SK-N-SH (cell line): ENCODE measurements around the gene SHANK1. TPM values are rescaled to one million over a fixed set of nuclear protein-coding genes. Genes with fewer than 3 reads are reported as not detected.

Source experiments
- CTCF ChIA-PET: fragments of 300-600, 350-600 bp; formaldehyde crosslinking; extraction: SDS; loops from one replicate; lab custom pipeline; 2021; lab: Yijun Ruan, JAX
- POLR2A ChIA-PET: fragments of 350-600 bp; sonication (Branson Sonifier 250); formaldehyde crosslinking; extraction: SDS; loops from one replicate; lab custom pipeline; 2020; ENCODE audit warnings: antibody characterized with exemption, inconsistent platforms; lab: Yijun Ruan, JAX
- DNase-seq: peaks from one replicate; pipeline ENCODE4 v3.0.0; 2012
- H2AFZ ChIP-seq: fragments of 200-600 bp; sonication (generic); 2 replicates; pipeline ENCODE4 v1.8.1; 2016; ENCODE audit warnings: antibody characterized with exemption, mild to moderate bottlenecking, low read depth
- H3F3A ChIP-seq: fragments of 200-600 bp; sonication (generic); replicated peaks from 2 replicates; pipeline ENCODE3; 2016; ENCODE audit warnings: antibody characterized with exemption, mild to moderate bottlenecking; ENCODE audit not compliant: insufficient read depth
- H3K27ac ChIP-seq, 2 experiments: fragments of 200-500 bp in 1 of 2; fragments of 200-600 bp in 1 of 2; sonication (Bioruptor generic) in 1 of 2; sonication (generic), shearing (Covaris generic) in 1 of 2; 2 replicates each; pipeline versions ENCODE4 v1.5.1 to v1.6.1; 2014 to 2016; ENCODE audit warnings: low read depth in 2 of 2, inconsistent platforms in 1 of 2, low read length in 1 of 2, mild to moderate bottlenecking in 1 of 2, mixed read lengths in 1 of 2
- H3K27me3 ChIP-seq: fragments of 200-600 bp; sonication (generic), shearing (Covaris generic); 2 replicates; pipeline ENCODE4 v1.6.1; 2016; ENCODE audit warnings: mixed run types; ENCODE audit not compliant: insufficient read depth
- H3K36me3 ChIP-seq, 2 experiments: fragments of 200-500 bp in 1 of 2; fragments of 200-600 bp in 1 of 2; sonication (Bioruptor generic) in 1 of 2; sonication (generic) in 1 of 2; replicated peaks in 1 of 2; 2 replicates each; pipeline versions ENCODE3 to v1.5.1; 2014 to 2016; ENCODE audit warnings: low read length in 1 of 2, mild to moderate bottlenecking in 1 of 2; ENCODE audit not compliant: insufficient read depth in 2 of 2, control insufficient read depth in 1 of 2
- H3K4me1 ChIP-seq, 2 experiments: fragments of 200-500 bp in 1 of 2; fragments of 200-600 bp in 1 of 2; sonication (Bioruptor generic) in 1 of 2; sonication (generic), shearing (Covaris generic) in 1 of 2; 2 replicates each; pipeline versions ENCODE4 v1.5.1 to v1.6.1; 2014 to 2016; ENCODE audit warnings: low read depth in 1 of 2, low read length in 1 of 2, mixed run types in 1 of 2; ENCODE audit not compliant: insufficient read depth in 2 of 2, control insufficient read depth in 1 of 2
- H3K4me2 ChIP-seq: fragments of 200-600 bp; sonication (generic), shearing (Covaris generic); 2 replicates; pipeline ENCODE4 v1.6.1; 2017; ENCODE audit warnings: mixed run types
- H3K4me3 ChIP-seq, 2 experiments: fragments of 200-500 bp in 1 of 2; fragments of 200-600 bp in 1 of 2; sonication (Bioruptor generic) in 1 of 2; sonication (generic), shearing (Covaris generic) in 1 of 2; 2 replicates each; pipeline versions ENCODE4 v1.5.1 to v1.8.1; 2014 to 2016; ENCODE audit warnings: low read depth in 2 of 2, inconsistent platforms in 1 of 2, low read length in 1 of 2, mild to moderate bottlenecking in 1 of 2, mixed read lengths in 1 of 2, moderate library complexity in 1 of 2
- H3K79me2 ChIP-seq: fragments of 200-600 bp; sonication (generic); 2 replicates; pipeline ENCODE4 v1.8.1; 2017; ENCODE audit warnings: mild to moderate bottlenecking; ENCODE audit not compliant: insufficient read depth
- H3K9ac ChIP-seq: fragments of 200-600 bp; sonication (generic); 2 replicates; pipeline ENCODE4 v1.6.1; 2017; ENCODE audit warnings: mixed run types
- H3K9me2 ChIP-seq: fragments of 200-600 bp; sonication (generic); 2 replicates; pipeline ENCODE4 v1.6.1; 2017; ENCODE audit warnings: mixed run types
- H3K9me3 ChIP-seq: fragments of 200-600 bp; sonication (generic); 2 replicates; pipeline ENCODE4 v1.6.1; 2017; ENCODE audit warnings: mixed run types, mild to moderate bottlenecking, moderate library complexity
- H4K20me1 ChIP-seq: fragments of 200-600 bp; sonication (generic); 2 replicates; pipeline ENCODE4 v1.6.1; 2017; ENCODE audit warnings: mild to moderate bottlenecking, mixed run types; ENCODE audit not compliant: insufficient read depth
- CHD2 ChIP-seq: fragments of 150-350 bp; IDR thresholded peaks from 2 replicates; pipeline ENCODE4 v1.6.1; 2018; ENCODE audit warnings: low read length; ENCODE audit not compliant: partially characterized antibody
- CTCF ChIP-seq: fragments of 200-600 bp; sonication (generic); IDR thresholded peaks from 2 replicates; pipeline ENCODE4 v1.6.1; 2017; ENCODE audit warnings: antibody characterized with exemption, mild to moderate bottlenecking, moderate library complexity
- EP300 ChIP-seq, 2 experiments: IDR thresholded peaks; 2 replicates each; pipeline versions ENCODE4 v1.4.0 to v1.6.1; 2012; ENCODE audit warnings: borderline replicate concordance in 1 of 2, low read depth in 1 of 2, low read length in 1 of 2
- EZH2phosphoT487 ChIP-seq: fragments of 200-600 bp; sonication (generic); IDR thresholded peaks from 2 replicates; pipeline ENCODE4 v1.6.1; 2017; ENCODE audit warnings: low read depth, mixed run types, mild to moderate bottlenecking, antibody characterized with exemption, moderate library complexity, borderline replicate concordance
- IRF3 ChIP-seq: fragments of 150-350 bp; IDR thresholded peaks from 2 replicates; pipeline ENCODE4 v1.6.1; 2016; ENCODE audit warnings: mild to moderate bottlenecking, low read depth, low read length
- MXI1 ChIP-seq: IDR thresholded peaks from 2 replicates; pipeline ENCODE4 v1.6.1; 2012; ENCODE audit warnings: mild to moderate bottlenecking, low read depth, low read length, improper control_type of control experiment
- PBX3 ChIP-seq: IDR thresholded peaks from 2 replicates; pipeline ENCODE4; 2012
- RCOR1 ChIP-seq: fragments of 150-350 bp; IDR thresholded peaks from 2 replicates; pipeline ENCODE4 v1.6.1; 2017; ENCODE audit warnings: antibody characterized with exemption, low read length
- REST ChIP-seq: IDR thresholded peaks from 2 replicates; pipeline ENCODE4 v1.6.1; 2012; ENCODE audit warnings: mild to moderate bottlenecking, low read depth, low read length, moderate library complexity
- SIN3A ChIP-seq: IDR thresholded peaks from 2 replicates; pipeline ENCODE4 v1.6.1; 2012; ENCODE audit warnings: low read depth, mild to moderate bottlenecking, low read length, moderate library complexity, borderline replicate concordance
- TCF12 ChIP-seq: IDR thresholded peaks from 2 replicates; pipeline ENCODE4 v1.4.0; 2012
- TEAD4 ChIP-seq: IDR thresholded peaks from 2 replicates; pipeline ENCODE4 v1.4.0; 2012; ENCODE audit warnings: mild to moderate bottlenecking, borderline replicate concordance; ENCODE audit not compliant: insufficient read depth
- YY1 ChIP-seq: IDR thresholded peaks from 2 replicates; pipeline ENCODE4 v1.4.0; 2012; ENCODE audit warnings: low read depth, mild to moderate bottlenecking
- whole genome bisulfite sequencing: methylation state at CpG from one replicate; pipeline ENCODE4 v1.1.6; 2017; ENCODE audit warnings: low lambda C conversion rate; 5-methylcytosine and 5-hydroxymethylcytosine counted together
- polyA plus RNA-seq, 3 experiments: library from polyadenylated mRNA; depleted of rRNA; stranded (reverse); fragments of >200 nt; gene quantifications; 2 replicates each; pipeline ENCODE4 v1.2.3, GENCODE V29; 2012

Gene SHANK1
- polyA plus RNA-seq, 1 of the 3 experiments (the other 2 are of a cell fraction): 0.28 TPM

GRCh38 chr19:50661023-50661422 is 58.6 kb downstream of the SHANK1 start (continued):
- no peak for TF ChIP-seq REST
- no peak for TF ChIP-seq PBX3
- TF ChIP-seq YY1: no peak
- no peak for TF ChIP-seq TCF12
- TF ChIP-seq, all 33 proteins: peak for 0

- POLR2A ChIA-PET: interaction anchor here (0.6 kb wide), 1 partner anchor 133 kb away, joined by 3 read pairs; no protein-coding TSS in a partner anchor
- DNase-seq: no peak
- no peak overlapping the region for H3K9ac ChIP-seq
- H4K20me1 ChIP-seq: no peaks in the 10 kb centered on the region
- H3K36me3 ChIP-seq: no peaks in the 10 kb centered on the region
- H3K27me3 ChIP-seq: no peaks in the 10 kb centered on the region
- peaks cover 7% of the 10 kb centered on the region for H3F3A ChIP-seq
- 61% methylated on average over 6 of the region's 6 CpGs for WGBS
- H3K79me2 ChIP-seq: no peaks in the 10 kb centered on the region
- TF ChIP-seq SIN3A (no peak), MXI1 (no peak)
- TF ChIP-seq, all 33 proteins: peak for 0
- 0 out of 2 replicates have a peak overlapping the region, but pooled peaks have one; percentile 15 for H3K4me2 ChIP-seq
- CTCF ChIA-PET: interaction anchor here (0.6 to 1.5 kb wide), 4 partner anchors 10 to 123 kb away, joined by 3 to 14 read pairs (median 6); no protein-coding TSS in a partner anchor
- H3K27ac ChIP-seq: 0 out of 4 replicates have a peak overlapping the region, but pooled peaks of 1 of the 2 experiments have one; percentile 4
- H3K9me3 ChIP-seq: no peaks in the 10 kb centered on the region
- H2AFZ ChIP-seq: no peak overlapping the region
- peaks cover 0 to 15% of the 10 kb centered on the region in 2 experiments; a peak in 2 of 4 replicates for H3K4me1 ChIP-seq
- H3K9me2 ChIP-seq: no peaks in the 10 kb centered on the region
- H3K4me3 ChIP-seq: no peak overlapping the region; a peak in 1 of 4 replicates
These were observed 59.6 kb downstream of the SHANK1 start for GRCh38 chr19:50660088-50660366.

- WGBS: 4% methylated on average over 36 of the region's 37 CpGs
- peak overlapping the region; percentile 99; the same call in 1 of the 2 replicates for H3K4me2 ChIP-seq
- TF ChIP-seq IRF3 (no peak), TEAD4 (no peak), PBX3 (no peak), EP300 (IDR thresholded peaks at IDR 0.05; ENCODE audit: borderline replicate concordance in 1 of 2, low read depth in 1 of 2, low read length in 1 of 2) (no peak), CHD2 (no peak), EZH2phosphoT487 (no peak), CTCF (no peak), RCOR1 (no peak)
These were observed 60.1 kb downstream of the SHANK1 start for GRCh38 chr19:50659318-50660087.

More at GRCh38 chr19:50659318-50660087, 60.1 kb downstream of the SHANK1 start:
- no peaks in the 10 kb centered on the region for H3K9me3 ChIP-seq
- peak overlapping the region; percentile 68; the same call in 1 of the 2 replicates for H2AFZ ChIP-seq
- peak; percentile 68 for DNase-seq
- H3K9me2 ChIP-seq: no peaks in the 10 kb centered on the region
- CTCF ChIA-PET: interaction anchor here (1.2 to 1.5 kb wide), 3 partner anchors 10 to 124 kb away, joined by 4 to 14 read pairs (median 9); no protein-coding TSS in a partner anchor
- H3K79me2 ChIP-seq: no peaks in the 10 kb centered on the region
- H3K27me3 ChIP-seq: no peaks in the 10 kb centered on the region
- no peaks in the 10 kb centered on the region for H4K20me1 ChIP-seq
- peaks cover 0 to 15% of the 10 kb centered on the region in 2 experiments; a peak in 2 of 4 replicates for H3K4me1 ChIP-seq
- peaks cover 7% of the 10 kb centered on the region for H3F3A ChIP-seq
- H3K4me3 ChIP-seq: peak overlapping the region; percentile 62 to 87
- no peak overlapping the region for H3K9ac ChIP-seq
- POLR2A ChIA-PET: interaction anchor here (0.6 kb wide), 1 partner anchor 132 kb away, joined by 3 read pairs; no protein-coding TSS in a partner anchor
- peak overlapping the region in 1 of 2 experiments; percentile 68; a peak in 3 of 4 replicates for H3K27ac ChIP-seq
- H3K36me3 ChIP-seq: no peaks in the 10 kb centered on the region
